ENCODE measurements around the gene GRPR. TPM values are rescaled to one million over a fixed set of nuclear protein-coding genes. Genes with fewer than 3 reads are reported as not detected.

Gene GRPR
- total and polyA plus RNA-seq, 2 donors (not counting 1 experiment from before 2014, with no cell fraction given): 0.33 to 4.1 TPM

GRCh38 chrX:16162391-16162790 lies 39.0 kb downstream of the GRPR start:
- no peaks in the 10 kb centered on the region for H3K9me3 ChIP-seq (ENCODE audit: control insufficient read depth, insufficient read depth, low read depth, low read length)
- H3K9ac ChIP-seq (ENCODE audit: insufficient read depth, low read length): no peak overlapping the region
- H3K4me3 ChIP-seq (replicated peaks in 1 of 4; ENCODE audit: control extremely low read depth in 1 of 4, insufficient read depth in 1 of 4, low read depth in 3 of 4, low read length in 4 of 4): no peak overlapping the region
- H2AFZ ChIP-seq (ENCODE audit: low read length): no peak overlapping the region
- H3K36me3 ChIP-seq (ENCODE audit: control insufficient read depth, insufficient read depth, low read length): no peaks in the 10 kb centered on the region
- TF ChIP-seq EZH2 (IDR thresholded peaks at IDR 0.05; ENCODE audit: low read length, missing control alignments): no peak
- no peak for TF ChIP-seq CTCF (conservative IDR thresholded peaks at IDR 0.05 in 1 of 2, IDR thresholded peaks at IDR 0.05 in 1 of 2; ENCODE audit: low read depth in 1 of 2, low read length in 2 of 2)
- no peaks in the 10 kb centered on the region for H3K79me2 ChIP-seq (ENCODE audit: control insufficient read depth, insufficient read depth, low read length)
- no peak overlapping the region for H3K4me2 ChIP-seq (ENCODE audit: extremely low read depth, insufficient read depth, low read length)
- peaks cover 8% of the 10 kb centered on the region for H3K4me1 ChIP-seq (ENCODE audit: control insufficient read depth, extremely low read depth, insufficient read depth, low read length)
- DNase-seq (ENCODE audit: low read depth in 2 of 2): no peak
- no peaks in the 10 kb centered on the region for H4K20me1 ChIP-seq (ENCODE audit: control insufficient read depth, extremely low read depth, insufficient read depth, low read length)
- H3K27ac ChIP-seq (ENCODE audit: insufficient read depth, low read length): no peak overlapping the region
- no peaks in the 10 kb centered on the region for H3K27me3 ChIP-seq (ENCODE audit: control insufficient read depth, insufficient read depth, low read length)

- H3K27me3 ChIP-seq (ENCODE audit: control insufficient read depth, insufficient read depth, low read length): no peaks in the 10 kb centered on the region
- H3K4me1 ChIP-seq (ENCODE audit: control insufficient read depth, extremely low read depth, insufficient read depth, low read length): peaks cover 8% of the 10 kb centered on the region
- H3K27ac ChIP-seq (ENCODE audit: insufficient read depth, low read length): no peak overlapping the region
- no peak overlapping the region for H3K9ac ChIP-seq (ENCODE audit: insufficient read depth, low read length)
- H3K36me3 ChIP-seq (ENCODE audit: control insufficient read depth, insufficient read depth, low read length): no peaks in the 10 kb centered on the region
- no peak overlapping the region for H2AFZ ChIP-seq (ENCODE audit: low read length)
- no peak overlapping the region for H3K4me3 ChIP-seq (replicated peaks in 1 of 4; ENCODE audit: control extremely low read depth in 1 of 4, insufficient read depth in 1 of 4, low read depth in 3 of 4, low read length in 4 of 4)
- no peaks in the 10 kb centered on the region for H4K20me1 ChIP-seq (ENCODE audit: control insufficient read depth, extremely low read depth, insufficient read depth, low read length)
- TF ChIP-seq EZH2 (IDR thresholded peaks at IDR 0.05; ENCODE audit: low read length, missing control alignments) (no peak), CTCF (conservative IDR thresholded peaks at IDR 0.05 in 1 of 2, IDR thresholded peaks at IDR 0.05 in 1 of 2; ENCODE audit: low read depth in 1 of 2, low read length in 2 of 2) (no peak)
- no peaks in the 10 kb centered on the region for H3K9me3 ChIP-seq (ENCODE audit: control insufficient read depth, insufficient read depth, low read depth, low read length)
- no peak overlapping the region for H3K4me2 ChIP-seq (ENCODE audit: extremely low read depth, insufficient read depth, low read length)
- H3K79me2 ChIP-seq (ENCODE audit: control insufficient read depth, insufficient read depth, low read length): no peaks in the 10 kb centered on the region
- no peak for DNase-seq (ENCODE audit: low read depth in 2 of 2)
Observed at GRCh38 chrX:16164748-16165147, 41.4 kb downstream of the GRPR start.

- H3K4me2 ChIP-seq (ENCODE audit: extremely low read depth, insufficient read depth, low read length): no peak within 1 kb of the TSS
- H3K9ac ChIP-seq (ENCODE audit: insufficient read depth, low read length): no peak within 1 kb of the TSS
- H2AFZ ChIP-seq (ENCODE audit: low read length): no peak within 1 kb of the TSS
- no peaks in the 10 kb centered on the region for H3K9me3 ChIP-seq (ENCODE audit: control insufficient read depth, insufficient read depth, low read depth, low read length)
- no peaks in the 10 kb centered on the region for H3K79me2 ChIP-seq (ENCODE audit: control insufficient read depth, insufficient read depth, low read length)
- H3K27me3 ChIP-seq (ENCODE audit: control insufficient read depth, insufficient read depth, low read length): no peaks in the 10 kb centered on the region
- no peak for DNase-seq (ENCODE audit: low read depth in 2 of 2)
- H3K4me1 ChIP-seq (ENCODE audit: control insufficient read depth, extremely low read depth, insufficient read depth, low read length): peaks cover 4% of the 10 kb centered on the region
- no peak within 1 kb of the TSS for H3K27ac ChIP-seq (ENCODE audit: insufficient read depth, low read length)
- no peaks in the 10 kb centered on the region for H3K36me3 ChIP-seq (ENCODE audit: control insufficient read depth, insufficient read depth, low read length)
- no peaks in the 10 kb centered on the region for H4K20me1 ChIP-seq (ENCODE audit: control insufficient read depth, extremely low read depth, insufficient read depth, low read length)
- no peak within 1 kb of the TSS for H3K4me3 ChIP-seq (replicated peaks in 1 of 4; ENCODE audit: control extremely low read depth in 1 of 4, insufficient read depth in 1 of 4, low read depth in 3 of 4, low read length in 4 of 4)
- TF ChIP-seq CTCF (conservative IDR thresholded peaks at IDR 0.05 in 1 of 2, IDR thresholded peaks at IDR 0.05 in 1 of 2; ENCODE audit: low read depth in 1 of 2, low read length in 2 of 2) (no peak), EZH2 (IDR thresholded peaks at IDR 0.05; ENCODE audit: low read length, missing control alignments) (no peak)
Observed at GRCh38 chrX:16167181-16167580, 43.8 kb downstream of the GRPR start, which contains the start of gene MAGEB17. TSS of gene MAGEB17 (plus strand) at chrX:16167481. CDS start at chrX:16170383, 2,902 bp downstream.
